ENCODE measurements around the gene AK8.

The AK8 gene

GRCh38 chr9:132780230-132781007 is 97.7 kb downstream of the AK8 start:
- H3K27me3 ChIP-seq (ENCODE audit: insufficient read depth, low read length) = peaks cover 3% of the 10 kb centered on the region; the same call in 1 of the 2 replicates
- no peaks in the 10 kb centered on the region for H3K4me1 ChIP-seq (ENCODE audit: insufficient read depth, low read length, severe bottlenecking)
- H3K79me2 ChIP-seq (ENCODE audit: insufficient read depth, low read length) = no peaks in the 10 kb centered on the region
- H3K27ac ChIP-seq (ENCODE audit: low read depth, low read length, poor library complexity, severe bottlenecking) = no peak overlapping the region
- no peaks in the 10 kb centered on the region for H3K36me3 ChIP-seq (ENCODE audit: insufficient read depth, low read length)
- no peak overlapping the region for H3K9ac ChIP-seq (ENCODE audit: low read length)
- no peaks in the 10 kb centered on the region for H3K9me2 ChIP-seq (ENCODE audit: low read depth, low read length)
- H3K4me2 ChIP-seq (ENCODE audit: low read length) = no peak overlapping the region
- H3F3A ChIP-seq (ENCODE audit: insufficient read depth, low read length) = no peaks in the 10 kb centered on the region
- no peak for TF ChIP-seq EZH2 (IDR thresholded peaks at IDR 0.05; ENCODE audit: borderline replicate concordance, low read length)
- TF ChIP-seq CTCF (IDR thresholded peaks at IDR 0.05; ENCODE audit: low read length) = no peak
- H4K20me1 ChIP-seq (ENCODE audit: insufficient read depth, low read length) = no peaks in the 10 kb centered on the region
- no peaks in the 10 kb centered on the region for H3K9me3 ChIP-seq (ENCODE audit: low read length)
- no peak overlapping the region for H3K4me3 ChIP-seq (ENCODE audit: low read depth, low read length, poor library complexity, severe bottlenecking)
- H2AFZ ChIP-seq (ENCODE audit: low read length) = no peak overlapping the region

GRCh38 chr9:132776891-132777290 is 101.2 kb downstream of the AK8 start:
- no peak overlapping the region for H3K4me3 ChIP-seq (ENCODE audit: low read depth, low read length, poor library complexity, severe bottlenecking)
- H3K9ac ChIP-seq (ENCODE audit: low read length) = no peak overlapping the region
- no peaks in the 10 kb centered on the region for H3K79me2 ChIP-seq (ENCODE audit: insufficient read depth, low read length)
- H3K27me3 ChIP-seq (ENCODE audit: insufficient read depth, low read length) = no peaks in the 10 kb centered on the region
- no peaks in the 10 kb centered on the region for H3K9me2 ChIP-seq (ENCODE audit: low read depth, low read length)
- no peak overlapping the region for H3K27ac ChIP-seq (ENCODE audit: low read depth, low read length, poor library complexity, severe bottlenecking)
- no peaks in the 10 kb centered on the region for H3F3A ChIP-seq (ENCODE audit: insufficient read depth, low read length)
- no peaks in the 10 kb centered on the region for H3K36me3 ChIP-seq (ENCODE audit: insufficient read depth, low read length)
- TF ChIP-seq EZH2 (IDR thresholded peaks at IDR 0.05; ENCODE audit: borderline replicate concordance, low read length) (no peak), CTCF (IDR thresholded peaks at IDR 0.05; ENCODE audit: low read length) (no peak)
- H3K4me1 ChIP-seq (ENCODE audit: insufficient read depth, low read length, severe bottlenecking) = no peaks in the 10 kb centered on the region
- peaks cover 3% of the 10 kb centered on the region; the same call in 1 of the 2 replicates for H3K9me3 ChIP-seq (ENCODE audit: low read length)
- no peak overlapping the region for H2AFZ ChIP-seq (ENCODE audit: low read length)
- H3K4me2 ChIP-seq (ENCODE audit: low read length) = no peak overlapping the region
- H4K20me1 ChIP-seq (ENCODE audit: insufficient read depth, low read length) = no peaks in the 10 kb centered on the region

GRCh38 chr9:132776268-132776667 is 101.8 kb downstream of the AK8 start:
- no peaks in the 10 kb centered on the region for H3K4me1 ChIP-seq (ENCODE audit: insufficient read depth, low read length, severe bottlenecking)
- no peak overlapping the region for H2AFZ ChIP-seq (ENCODE audit: low read length)
- no peak for TF ChIP-seq EZH2 (IDR thresholded peaks at IDR 0.05; ENCODE audit: borderline replicate concordance, low read length)
- TF ChIP-seq CTCF (IDR thresholded peaks at IDR 0.05; ENCODE audit: low read length) = no peak
- no peak overlapping the region for H3K9ac ChIP-seq (ENCODE audit: low read length)
- no peaks in the 10 kb centered on the region for H4K20me1 ChIP-seq (ENCODE audit: insufficient read depth, low read length)
- H3K36me3 ChIP-seq (ENCODE audit: insufficient read depth, low read length) = no peaks in the 10 kb centered on the region
- peaks cover 3% of the 10 kb centered on the region; the same call in 1 of the 2 replicates for H3K9me3 ChIP-seq (ENCODE audit: low read length)
- no peaks in the 10 kb centered on the region for H3K79me2 ChIP-seq (ENCODE audit: insufficient read depth, low read length)
- H3K27ac ChIP-seq (ENCODE audit: low read depth, low read length, poor library complexity, severe bottlenecking) = no peak overlapping the region
- H3K4me2 ChIP-seq (ENCODE audit: low read length) = no peak overlapping the region
- no peaks in the 10 kb centered on the region for H3F3A ChIP-seq (ENCODE audit: insufficient read depth, low read length)
- H3K9me2 ChIP-seq (ENCODE audit: low read depth, low read length) = no peaks in the 10 kb centered on the region
- H3K4me3 ChIP-seq (ENCODE audit: low read depth, low read length, poor library complexity, severe bottlenecking) = no peak overlapping the region
- no peaks in the 10 kb centered on the region for H3K27me3 ChIP-seq (ENCODE audit: insufficient read depth, low read length)

Data from OCI-LY1 (cell line).